HG02840 (cell line): ENCODE results near the gene KRT71.

Experiments used
- ATAC-seq: cut with Tn5 transposase; IDR thresholded peaks from one replicate; pipeline ENCODE4 v1.9.1; 2021; ENCODE audit warnings: mild to moderate bottlenecking, moderate library complexity, moderate number of reproducible peaks; ENCODE audit not compliant: unreplicated experiment, low FRiP score

KRT71 gene

DNA sequence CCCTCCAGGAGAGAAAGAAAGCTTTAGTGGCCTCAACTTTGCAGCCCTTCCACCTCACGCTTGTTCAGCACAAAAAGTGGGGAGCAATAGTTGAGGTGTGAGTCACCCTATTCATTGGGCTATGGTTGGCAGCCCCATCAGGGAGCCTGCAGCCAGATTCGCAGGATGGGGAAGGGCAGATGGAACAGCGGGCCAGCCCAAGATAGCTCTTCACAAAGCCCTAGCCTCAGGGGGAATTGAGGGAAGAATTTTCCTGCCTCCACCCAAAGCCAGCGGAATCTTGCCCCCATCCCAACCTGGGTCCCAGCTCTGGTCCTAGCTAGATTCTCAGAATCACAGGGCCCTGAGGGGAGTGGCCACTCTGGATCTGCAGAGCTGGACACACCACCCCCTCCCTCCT, 29.1 kb downstream of the KRT71 start:
- no peak for ATAC-seq

DNA sequence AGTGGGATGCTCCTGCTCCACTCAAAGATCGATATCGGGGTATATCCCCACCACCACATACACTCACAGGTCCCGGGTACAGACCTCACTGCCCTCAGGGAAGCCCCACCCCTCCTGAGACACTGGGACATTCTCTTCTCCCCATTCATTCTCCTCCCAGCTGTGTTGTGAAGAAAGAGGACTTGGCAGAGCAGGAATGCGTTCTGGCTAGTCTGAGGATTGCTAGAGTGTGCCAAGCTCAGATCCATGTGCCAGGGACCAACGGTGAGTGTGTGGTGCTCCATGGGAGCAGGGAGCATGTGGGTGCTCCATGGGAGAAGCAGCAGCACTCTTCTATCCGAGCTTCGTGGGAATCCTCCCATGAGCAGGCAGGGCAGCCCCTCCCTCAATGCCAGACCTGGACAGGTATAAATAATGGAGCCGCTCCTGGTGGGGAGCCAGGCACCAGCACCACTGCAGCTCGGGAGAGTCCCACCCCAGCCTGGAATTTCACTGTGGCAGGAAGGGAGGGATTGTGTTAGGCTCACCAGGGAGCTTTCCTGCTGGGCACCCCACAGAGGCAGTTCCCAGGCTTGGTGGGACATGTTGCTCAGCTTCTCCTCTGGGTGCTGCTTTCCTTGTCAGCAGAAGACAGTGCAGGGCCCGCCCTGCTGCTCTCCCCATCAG, 30.5 kb downstream of the KRT71 start:
- no peak for ATAC-seq

GRCh38 chr12:52521568-52522266, 31.2 kb downstream of the KRT71 start:
- ATAC-seq, result no peak

- ATAC-seq, result no peak
Observed at GRCh38 chr12:52521175-52521567, 31.8 kb downstream of the KRT71 start.

- ATAC-seq, result no peak
Observed at GRCh38 chr12:52519826-52520662, 32.9 kb downstream of the KRT71 start, which contains the start of gene KRT5. Gene KRT5 (minus strand): TSS chr12:52520394. CDS start chr12:52520296, 98 bp downstream.

DNA sequence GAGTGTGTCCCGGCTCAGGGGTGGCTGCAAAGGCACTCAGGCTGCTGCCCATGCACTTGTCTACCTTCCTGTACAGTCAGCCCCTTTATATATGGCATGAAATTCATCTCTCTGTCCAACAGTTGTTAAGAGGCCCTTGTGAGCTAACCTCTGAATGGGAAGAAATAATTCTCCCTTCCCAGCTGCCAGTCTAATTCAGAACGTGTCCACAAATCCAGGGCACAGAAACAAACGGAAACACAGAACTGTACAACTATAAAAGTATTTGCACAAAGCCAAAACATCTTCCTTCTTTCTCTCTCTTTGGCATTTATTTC, 33.6 kb downstream of the KRT71 start:
- no peak for ATAC-seq

DNA sequence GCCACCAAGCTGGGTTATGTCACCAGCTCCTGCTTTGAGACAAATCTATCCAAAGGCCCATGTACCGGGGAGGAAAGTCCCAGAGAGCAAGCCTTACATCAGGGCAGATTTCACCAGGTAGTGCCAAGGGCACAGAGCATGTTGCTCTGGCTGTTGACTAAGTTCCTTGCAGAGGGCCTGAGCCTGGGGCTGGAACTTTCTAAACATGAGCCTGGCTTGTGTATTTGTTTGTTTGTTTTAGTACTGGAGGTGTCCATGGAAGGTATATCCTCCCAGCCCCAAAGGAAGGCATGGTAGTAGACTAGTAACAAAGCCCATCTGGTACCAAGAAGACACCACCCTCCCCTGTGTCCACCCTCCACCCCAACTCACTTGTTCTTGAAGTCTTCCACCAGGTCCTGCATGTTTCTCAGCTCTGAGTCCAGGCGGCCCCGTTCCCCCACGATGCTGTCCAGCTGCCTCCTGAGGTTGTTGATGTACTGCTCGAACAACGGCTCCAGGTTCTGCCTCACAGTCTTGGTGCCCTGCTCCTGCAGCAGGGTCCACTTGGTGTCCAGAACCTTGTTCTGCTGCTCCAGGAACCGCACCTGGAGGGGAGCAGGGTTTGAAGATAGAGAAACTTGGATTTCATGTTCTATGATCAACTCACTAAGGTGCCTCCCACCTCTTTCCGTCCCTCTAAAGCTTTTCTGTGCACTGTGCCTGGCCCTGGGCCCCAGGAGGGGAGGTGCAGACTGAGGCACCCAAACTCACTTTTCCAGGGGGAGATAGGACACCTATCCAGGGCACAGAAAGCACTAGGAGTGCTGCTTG, 34.2 kb downstream of the KRT71 start:
- no peak for ATAC-seq

DNA sequence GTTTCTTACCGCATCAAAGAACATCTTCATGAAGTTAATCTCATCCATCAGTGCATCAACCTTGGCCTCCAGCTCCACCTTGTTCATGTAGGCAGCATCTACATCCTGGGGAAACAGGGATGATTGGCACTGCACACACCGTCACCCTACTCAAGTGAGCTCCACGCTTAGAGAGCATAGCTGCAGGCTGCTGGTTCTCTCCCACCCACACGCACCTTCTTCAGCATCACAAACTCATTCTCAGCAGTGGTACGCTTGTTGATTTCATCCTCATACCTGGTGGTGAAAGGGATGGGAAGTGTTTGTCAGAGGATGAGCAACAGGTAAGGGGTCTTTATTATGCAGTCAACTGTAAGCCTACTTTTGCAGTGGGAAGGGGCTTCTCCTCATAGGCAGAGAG, 35.1 kb downstream of the KRT71 start:
- ATAC-seq, result no peak

- ATAC-seq, result no peak
Observed at GRCh38 chr12:52517005-52517835, 35.7 kb downstream of the KRT71 start.

DNA sequence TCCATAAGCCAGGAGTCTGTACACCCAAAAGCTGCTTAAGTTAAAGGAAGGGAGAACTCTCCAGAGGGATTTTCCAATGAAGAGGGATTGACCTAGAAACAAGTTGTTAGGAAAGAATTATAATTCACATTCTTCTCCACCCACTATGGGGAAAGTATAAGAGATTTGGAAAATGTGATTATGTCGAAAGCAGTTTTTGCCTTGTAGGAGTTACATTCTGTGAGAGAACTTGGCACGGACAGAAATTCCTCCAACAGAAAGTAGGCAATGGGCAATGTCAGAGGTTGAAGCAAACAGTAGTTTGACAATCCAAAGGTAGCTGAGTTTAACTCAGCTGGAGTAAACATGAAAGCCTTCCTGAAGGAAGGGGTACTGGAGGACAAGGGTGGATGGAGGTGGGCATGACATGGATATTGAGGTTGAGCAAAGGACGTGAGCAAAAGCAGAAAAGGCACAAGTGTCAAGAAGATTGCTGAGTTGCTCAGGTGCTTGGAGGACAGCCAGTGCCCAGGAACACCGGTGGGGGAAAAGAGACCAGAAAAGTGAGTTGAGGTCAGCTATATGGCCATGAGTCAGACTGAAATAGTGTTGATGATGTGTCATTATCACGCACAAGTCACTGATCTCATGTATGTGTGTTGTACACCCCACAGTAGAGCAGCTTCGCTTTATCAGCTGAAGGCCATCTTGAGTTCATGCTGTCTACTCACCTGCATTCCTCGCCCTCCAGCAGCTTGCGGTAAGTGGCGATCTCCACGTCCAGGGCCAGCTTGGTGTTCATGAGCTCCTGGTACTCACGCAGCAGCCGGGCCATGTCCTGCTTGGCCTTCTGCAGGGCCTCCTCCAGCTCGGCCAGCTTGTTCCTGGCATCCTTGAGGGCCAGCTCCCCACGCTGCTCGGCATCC, 36.8 kb downstream of the KRT71 start:
- no peak for ATAC-seq

DNA sequence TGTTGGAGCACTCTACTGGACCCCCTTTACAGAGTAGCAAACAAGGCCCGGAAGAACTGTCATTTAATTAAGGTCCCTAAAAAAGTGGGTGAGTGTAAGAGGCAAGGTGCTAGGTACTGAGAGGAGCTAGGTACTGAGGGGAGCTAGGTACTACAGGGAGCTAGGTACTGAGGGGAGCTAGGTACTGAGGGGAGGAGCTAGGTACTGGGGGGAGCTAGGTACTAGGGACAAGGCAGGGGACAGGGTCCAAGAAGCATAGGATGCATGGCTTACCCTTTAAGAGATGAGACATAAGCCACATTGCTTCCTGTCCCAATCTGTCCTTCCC, 37.7 kb downstream of the KRT71 start:
- no peak for ATAC-seq

- no peak for ATAC-seq
Observed at GRCh38 chr12:52514471-52515318, 38.2 kb downstream of the KRT71 start.

DNA sequence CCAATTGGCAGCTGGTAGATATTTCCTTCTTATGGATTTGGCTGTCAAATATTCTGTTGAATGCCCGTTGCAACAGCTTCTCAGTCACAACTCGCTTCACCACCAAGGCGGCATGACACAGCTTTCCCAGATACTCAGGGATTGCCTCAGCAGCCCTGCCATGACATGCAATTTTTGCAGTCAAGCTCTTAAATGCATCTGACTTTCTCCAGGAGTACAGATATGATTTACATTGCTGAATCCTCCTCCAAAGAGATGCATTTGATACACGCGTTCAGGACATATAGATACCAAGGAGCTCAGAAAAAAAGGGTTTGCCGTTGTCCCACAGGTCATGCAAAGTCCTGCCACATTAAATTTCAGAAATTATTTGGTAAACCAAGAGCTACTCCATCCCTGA, 39.2 kb downstream of the KRT71 start:
- no peak for ATAC-seq

- no peak for ATAC-seq
Observed at GRCh38 chr12:52508211-52508610, 44.7 kb downstream of the KRT71 start.

GRCh38 chr12:52506858-52507715, 45.9 kb downstream of the KRT71 start:
- no peak for ATAC-seq

DNA sequence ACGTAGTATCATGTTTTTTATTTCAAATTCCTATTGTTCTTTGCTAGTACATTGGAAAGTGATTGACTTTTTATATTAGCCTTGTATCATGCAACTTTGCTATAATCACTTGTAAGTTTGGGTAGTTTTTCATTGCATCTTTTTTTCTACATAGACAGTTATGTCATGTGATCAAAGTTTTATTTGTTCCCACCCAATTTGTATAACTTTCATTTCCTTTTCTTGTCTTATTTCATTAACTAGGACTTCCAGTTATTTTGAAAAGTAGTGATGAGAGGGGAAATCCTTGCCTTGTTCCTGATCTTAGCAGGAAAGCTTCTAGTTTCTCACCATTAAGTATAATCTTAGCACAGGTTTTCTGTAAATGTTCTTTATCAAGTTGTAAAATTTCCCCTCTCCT, 50.1 kb downstream of the KRT71 start:
- no peak for ATAC-seq

DNA sequence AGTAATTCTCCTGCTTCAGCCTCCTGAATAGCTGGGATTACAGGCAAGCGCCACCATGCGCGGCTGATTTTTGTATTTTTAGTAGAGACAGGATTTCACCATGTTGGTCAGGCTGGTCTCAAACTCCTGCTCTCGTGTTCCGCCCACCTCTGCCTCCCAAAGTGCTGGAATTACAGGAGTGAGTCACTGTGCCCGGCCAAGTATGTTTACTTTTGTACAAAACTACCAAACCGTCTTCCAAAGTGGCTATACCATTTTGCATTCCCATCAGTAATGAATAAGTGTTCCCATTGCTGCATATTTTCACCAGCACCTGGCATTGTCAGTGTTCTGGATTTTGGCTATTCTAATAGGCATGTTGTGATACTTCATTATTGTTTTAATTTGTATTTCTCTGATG, 51.5 kb downstream of the KRT71 start:
- no peak for ATAC-seq
